Muscle layer of colon (tissue), 2 donors: ENCODE data around the gene FAM219B.
"Not testable (repeated sequence)": the region's sequence is repeated elsewhere in the genome, so short reads cannot be mapped to it uniquely, and the experiment has no call there.

ENCODE experiments used
- H3K27ac ChIP-seq: one replicate; pipeline ENCODE4 v1.7.0; 2013; ENCODE audit warnings: low read depth, mild to moderate bottlenecking, low read length, moderate library complexity
- H3K27me3 ChIP-seq, 2 donors: one replicate each; pipeline ENCODE4 v1.7.0; 2013; ENCODE audit warnings: low read length in 2 of 2, mild to moderate bottlenecking in 2 of 2; ENCODE audit not compliant: insufficient read depth in 2 of 2, control insufficient read depth in 1 of 2
- H3K36me3 ChIP-seq: one replicate; pipeline ENCODE4 v1.7.0; 2013; ENCODE audit warnings: mild to moderate bottlenecking, low read length; ENCODE audit not compliant: insufficient read depth
- H3K4me1 ChIP-seq: one replicate; pipeline ENCODE4 v1.7.0; 2013; ENCODE audit warnings: mild to moderate bottlenecking, low read length; ENCODE audit not compliant: insufficient read depth
- H3K4me3 ChIP-seq, 2 donors: one replicate each; pipeline ENCODE4 v1.7.0; 2013; ENCODE audit warnings: low read length in 2 of 2, low read depth in 1 of 2, mild to moderate bottlenecking in 1 of 2, moderate library complexity in 1 of 2
- H3K9ac ChIP-seq: one replicate; pipeline ENCODE4 v1.7.0; 2013; ENCODE audit warnings: low read length
- H3K9me3 ChIP-seq: one replicate; pipeline ENCODE4 v1.7.0; 2013; ENCODE audit warnings: mild to moderate bottlenecking, low read length
- donor health status: abdominal sarcoma.
- donor health status: Adenocarcinoma of cecum.

Gene FAM219B

DNA sequence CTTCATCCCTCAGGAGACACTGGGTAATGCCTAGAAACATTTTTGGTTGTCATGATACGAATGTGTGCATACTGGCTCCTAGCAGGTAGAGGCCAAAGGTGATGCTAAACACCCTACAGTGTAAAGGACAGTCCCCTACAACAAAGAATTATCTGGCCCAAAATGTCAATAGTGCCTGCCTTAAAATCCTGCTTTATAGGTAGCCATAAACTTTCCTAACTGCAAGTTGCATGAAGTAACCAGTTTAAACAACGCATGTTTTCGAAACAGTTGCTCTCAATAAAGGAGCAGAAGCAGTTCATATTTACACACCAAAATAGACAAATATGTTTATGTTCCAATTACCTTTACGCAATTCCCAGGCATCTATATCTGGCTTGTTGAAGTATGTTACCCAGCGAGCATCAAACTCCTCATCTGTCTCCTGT is 22.1 kb upstream of the FAM219B start:
- Histone ChIP-seq H3K36me3 (peaks cover 17% of the 10 kb centered on the region), H3K9me3 (no peaks in the 10 kb centered on the region), H3K4me1 (peaks cover 3% of the 10 kb centered on the region), H3K4me3 (no peak overlapping the region), H3K27me3 (no peaks in the 10 kb centered on the region), H3K27ac (no peak overlapping the region), H3K9ac (no peak overlapping the region)

GRCh38 chr15:74924525-74924924 is 17.9 kb upstream of the FAM219B start:
- no peaks in the 10 kb centered on the region for H3K9me3 ChIP-seq
- no peak overlapping the region for H3K4me3 ChIP-seq
- H3K27me3 ChIP-seq: no peaks in the 10 kb centered on the region
- H3K4me1 ChIP-seq: no peaks in the 10 kb centered on the region
- peaks cover 35% of the 10 kb centered on the region for H3K36me3 ChIP-seq
- H3K9ac ChIP-seq: no peak overlapping the region
- H3K27ac ChIP-seq: no peak overlapping the region

- Histone ChIP-seq H3K4me1 (no peaks in the 10 kb centered on the region), H3K36me3 (peaks cover 38% of the 10 kb centered on the region), H3K27ac (no peak overlapping the region), H3K9me3 (no peaks in the 10 kb centered on the region), H3K27me3 (no peaks in the 10 kb centered on the region), H3K9ac (no peak overlapping the region), H3K4me3 (no peak overlapping the region)
These were observed 13.8 kb upstream of the FAM219B start for GRCh38 chr15:74920456-74920855.

GRCh38 chr15:74917676-74918075 is 11.0 kb upstream of the FAM219B start:
- no peaks in the 10 kb centered on the region for H3K27me3 ChIP-seq
- no peak overlapping the region for H3K27ac ChIP-seq
- no peaks in the 10 kb centered on the region for H3K9me3 ChIP-seq
- H3K4me1 ChIP-seq: no peaks in the 10 kb centered on the region
- H3K36me3 ChIP-seq: peaks cover 39% of the 10 kb centered on the region
- H3K9ac ChIP-seq: no peak overlapping the region
- no peak overlapping the region for H3K4me3 ChIP-seq

DNA sequence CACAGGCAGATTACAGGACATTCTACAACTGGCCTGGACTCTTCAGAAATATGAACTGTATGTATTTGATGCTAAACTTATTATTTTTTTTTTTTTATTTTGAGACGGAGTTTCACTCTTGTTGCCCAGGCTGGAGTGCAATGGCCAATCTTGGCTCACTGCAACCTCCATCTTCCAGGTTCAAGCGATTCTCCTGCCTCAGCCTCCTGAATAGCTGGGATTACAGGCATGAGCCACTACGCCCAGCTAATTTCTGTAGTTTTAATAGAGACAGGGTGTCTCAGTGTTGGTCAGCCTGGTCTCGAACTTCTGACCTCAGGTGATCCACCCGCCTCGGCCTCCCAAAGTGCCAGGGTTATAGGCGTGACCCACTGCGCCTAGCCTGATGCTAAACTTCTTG is 7.1 kb upstream of the FAM219B start:
- not testable (repeated sequence) for H3K4me3 ChIP-seq, H3K9ac ChIP-seq, H3K9me3 ChIP-seq, H3K4me1 ChIP-seq, H3K27me3 ChIP-seq, H3K27ac ChIP-seq
- H3K36me3 ChIP-seq: peaks cover 18% of the 10 kb centered on the region

GRCh38 chr15:74913041-74913440 is 6.4 kb upstream of the FAM219B start:
- H3K4me3 ChIP-seq: no peak overlapping the region
- H3K27me3 ChIP-seq: no peaks in the 10 kb centered on the region
- peaks cover 15% of the 10 kb centered on the region for H3K36me3 ChIP-seq

GRCh38 chr15:74908635-74909034 is 2.0 kb upstream of the FAM219B start:
- Histone ChIP-seq H3K4me3 (no peak overlapping the region), H3K4me1 (peaks cover 18% of the 10 kb centered on the region), H3K27ac (no peak overlapping the region), H3K27me3 (no peaks in the 10 kb centered on the region), H3K36me3 (peaks cover 15% of the 10 kb centered on the region), H3K9ac (no peak overlapping the region), H3K9me3 (no peaks in the 10 kb centered on the region)

More at GRCh38 chr15:74913041-74913440, 6.4 kb upstream of the FAM219B start:
- no peaks in the 10 kb centered on the region for H3K4me1 ChIP-seq
- H3K27ac ChIP-seq: no peak overlapping the region
- no peak overlapping the region for H3K9ac ChIP-seq
- H3K9me3 ChIP-seq: no peaks in the 10 kb centered on the region

DNA sequence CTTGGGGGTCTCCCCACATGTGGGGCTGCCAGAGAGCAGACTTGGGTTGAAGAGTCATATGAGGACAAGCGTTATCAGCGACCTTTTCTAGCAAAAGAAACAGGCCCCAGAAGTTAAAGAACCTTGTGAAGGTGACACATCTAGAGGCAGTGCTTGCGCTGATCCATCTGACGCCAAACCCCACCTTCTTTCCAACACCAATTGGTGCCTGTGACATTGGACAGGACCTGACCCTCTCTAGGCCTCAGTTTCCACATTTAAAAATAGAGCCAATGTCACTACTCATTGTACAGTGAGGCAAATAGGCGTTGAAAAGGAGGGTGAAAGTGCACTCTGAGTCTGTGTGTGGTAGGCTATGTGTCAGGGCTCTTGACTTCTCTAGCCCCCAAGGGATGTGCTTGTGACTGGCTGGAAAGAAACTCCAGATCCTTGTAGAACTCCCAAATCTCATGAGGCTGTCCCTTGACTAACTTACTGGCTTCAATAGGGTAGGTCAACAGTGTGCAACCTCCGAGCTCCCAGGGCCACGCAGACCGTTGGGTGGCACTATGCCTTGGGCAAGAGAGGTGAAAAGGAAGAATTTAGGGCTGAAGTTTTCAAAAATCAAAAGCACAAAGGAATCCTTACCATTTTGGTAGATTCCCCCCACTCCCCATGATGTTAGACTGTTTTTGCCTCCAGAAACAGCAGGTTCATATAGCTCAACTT is 666 bp upstream of the FAM219B start:
- peaks cover 24% of the 10 kb centered on the region for H3K36me3 ChIP-seq
- no peaks in the 10 kb centered on the region for H3K9me3 ChIP-seq
- H3K4me3 ChIP-seq: peak overlapping the region; percentile 66 to 90
- H3K4me1 ChIP-seq: peaks cover 18% of the 10 kb centered on the region
- H3K27ac ChIP-seq: peak overlapping the region; percentile 94
- H3K27me3 ChIP-seq: no peaks in the 10 kb centered on the region
- peak overlapping the region; percentile 93 for H3K9ac ChIP-seq

DNA sequence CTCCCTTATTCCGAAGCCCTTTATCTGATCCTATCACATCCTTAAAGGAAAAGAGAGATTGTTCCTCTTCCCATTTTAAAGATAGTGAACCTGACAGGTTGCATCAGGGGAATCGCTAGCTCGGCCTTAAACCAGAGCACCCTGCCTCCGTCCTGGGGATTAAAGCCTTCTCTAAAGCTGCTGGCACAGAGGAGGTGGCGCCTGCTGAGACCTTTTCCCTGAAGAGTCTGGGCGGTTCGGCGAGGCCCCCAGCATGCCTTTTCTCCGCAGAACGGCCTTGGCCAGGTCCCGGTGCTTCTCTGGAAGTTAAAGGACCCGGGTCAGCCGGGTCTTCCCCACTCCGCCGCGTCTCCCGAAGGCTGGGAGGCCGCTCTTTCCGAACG is 593 bp downstream of the FAM219B start:
- Histone ChIP-seq H3K27ac (peak overlapping the region; percentile 94), H3K27me3 (no peaks in the 10 kb centered on the region), H3K4me1 (peaks cover 31% of the 10 kb centered on the region), H3K36me3 (peaks cover 34% of the 10 kb centered on the region), H3K9me3 (no peaks in the 10 kb centered on the region), H3K4me3 (peak overlapping the region; percentile 66 to 90), H3K9ac (peak overlapping the region; percentile 67)

GRCh38 chr15:74904190-74904805 is 2.4 kb downstream of the FAM219B start:
- H3K4me1 ChIP-seq: peaks cover 31% of the 10 kb centered on the region
- no peaks in the 10 kb centered on the region for H3K9me3 ChIP-seq
- no peaks in the 10 kb centered on the region for H3K27me3 ChIP-seq
- H3K9ac ChIP-seq: no peak overlapping the region
- H3K4me3 ChIP-seq: no peak overlapping the region
- peaks cover 50% of the 10 kb centered on the region for H3K36me3 ChIP-seq
- H3K27ac ChIP-seq: no peak overlapping the region

- H3K9me3 ChIP-seq: no peaks in the 10 kb centered on the region
- H3K9ac ChIP-seq: no peak overlapping the region
- no peaks in the 10 kb centered on the region for H3K27me3 ChIP-seq
- H3K36me3 ChIP-seq: peaks cover 56% of the 10 kb centered on the region
- no peak overlapping the region for H3K27ac ChIP-seq
- no peak overlapping the region for H3K4me3 ChIP-seq
- peaks cover 31% of the 10 kb centered on the region for H3K4me1 ChIP-seq
These were observed 3.0 kb downstream of the FAM219B start for GRCh38 chr15:74903676-74904075.
